Thoracic aorta (tissue), 2 donors: Measurements from ENCODE around the gene REPIN1. TPM values are rescaled to one million over a fixed set of nuclear protein-coding genes. Genes with fewer than 3 reads are reported as not detected.
"Not testable (repeated sequence)": the region's sequence is repeated elsewhere in the genome, so short reads cannot be mapped to it uniquely, and the experiment has no call there.

Experiments used
- ATAC-seq: fragments of 150-250 bp; one replicate; pipeline ENCODE4 v1.8.0; 2017; ENCODE audit warnings: low read depth; ENCODE audit not compliant: insufficient number of reproducible peaks, low FRiP score
- DNase-seq: peaks from one replicate; pipeline ENCODE4 v3.0.0-alpha.2; 2020; ENCODE audit warnings: low spot score
- H3K27ac ChIP-seq, 2 donors: fragments of 200-600 bp; sonication (generic); 1 replicate in 1 of 2; 2 replicates in 1 of 2; pipeline ENCODE4 v1.5.1; 2016; ENCODE audit warnings: mild to moderate bottlenecking in 2 of 2, moderate library complexity in 2 of 2
- H3K27me3 ChIP-seq: fragments of 200-600 bp; sonication (generic); replicated peaks from 2 replicates; pipeline ENCODE4 v1.6.0; 2016; ENCODE audit warnings: mild to moderate bottlenecking; ENCODE audit not compliant: insufficient read depth
- H3K36me3 ChIP-seq: fragments of 200-600 bp; sonication (generic); one replicate; pipeline ENCODE4 v1.5.1; 2016
- H3K4me1 ChIP-seq, 2 donors: fragments of 200-600 bp; sonication (generic); 1 replicate in 1 of 2; 2 replicates in 1 of 2; pipeline versions ENCODE4 v1.5.1 to v1.6.0; 2016; ENCODE audit warnings: low read depth in 2 of 2, mild to moderate bottlenecking in 1 of 2; ENCODE audit not compliant: control insufficient read depth in 1 of 2
- H3K4me3 ChIP-seq: fragments of 200-600 bp; sonication (generic); 2 replicates; pipeline ENCODE4 v1.5.1; 2016; ENCODE audit warnings: mild to moderate bottlenecking
- H3K9me3 ChIP-seq: fragments of 200-600 bp; sonication (generic); 2 replicates; pipeline ENCODE4 v1.5.1; 2016
- CTCF ChIP-seq: fragments of 200-600 bp; sonication (generic); IDR thresholded peaks from one replicate; pipeline ENCODE4 v1.5.1; 2019; ENCODE audit warnings: antibody characterized with exemption
- total RNA-seq, 2 donors: library from RNA; depleted of rRNA; stranded (reverse); fragments of >200 nt; gene quantifications; one replicate each; pipeline versions ENCODE4 v1.1.0 to v1.2.3, GENCODE V29; 2016

Gene REPIN1
- total RNA-seq, 2 donors from 2014 or later = 80.0 to 82.3 TPM

- Histone ChIP-seq H3K4me3 (no peak overlapping the region), H3K27ac (no peak overlapping the region), H3K36me3 (no peaks in the 10 kb centered on the region), H3K9me3 (no peaks in the 10 kb centered on the region), H3K4me1 (peaks cover 0 to 11% of the 10 kb centered on the region in 2 donors), H3K27me3 (no peaks in the 10 kb centered on the region)
- TF ChIP-seq CTCF = no peak
- DNase-seq (no peak), ATAC-seq (no peak)
These were observed 15.2 kb downstream of the REPIN1 start for GRCh38 chr7:150383710-150384397.

GRCh38 chr7:150384406-150385301 lies 16.0 kb downstream of the REPIN1 start:
- H3K27ac ChIP-seq = no peak overlapping the region
- no peaks in the 10 kb centered on the region for H3K9me3 ChIP-seq
- ATAC-seq (no peak), DNase-seq (no peak)
- no peak for TF ChIP-seq CTCF
- H3K4me3 ChIP-seq = no peak overlapping the region
- no peaks in the 10 kb centered on the region for H3K36me3 ChIP-seq
- H3K4me1 ChIP-seq = peaks cover 0 to 15% of the 10 kb centered on the region in 2 donors
- H3K27me3 ChIP-seq = no peaks in the 10 kb centered on the region

GRCh38 chr7:150385302-150385723 lies 16.7 kb downstream of the REPIN1 start:
- H3K4me1 ChIP-seq = peaks cover 0 to 10% of the 10 kb centered on the region in 2 donors
- no peaks in the 10 kb centered on the region for H3K27me3 ChIP-seq
- H3K9me3 ChIP-seq = no peaks in the 10 kb centered on the region
- H3K36me3 ChIP-seq = no peaks in the 10 kb centered on the region
- ATAC-seq (no peak), DNase-seq (no peak)
- no peak overlapping the region for H3K27ac ChIP-seq
- no peak overlapping the region for H3K4me3 ChIP-seq
- no peak for TF ChIP-seq CTCF

GRCh38 chr7:150385884-150386283 lies 17.3 kb downstream of the REPIN1 start:
- not testable (repeated sequence) for ATAC-seq, H3K27me3 ChIP-seq, H3K4me3 ChIP-seq, H3K4me1 ChIP-seq, DNase-seq, H3K27ac ChIP-seq, H3K9me3 ChIP-seq, H3K36me3 ChIP-seq

- no peak overlapping the region for H3K4me3 ChIP-seq
- no peak for DNase-seq
- TF ChIP-seq CTCF = no peak
- H3K36me3 ChIP-seq = no peaks in the 10 kb centered on the region
- H3K27ac ChIP-seq = no peak overlapping the region
- no peaks in the 10 kb centered on the region for H3K27me3 ChIP-seq
- no peak for ATAC-seq
- no peaks in the 10 kb centered on the region for H3K9me3 ChIP-seq
- peaks cover 0 to 8% of the 10 kb centered on the region in 2 donors for H3K4me1 ChIP-seq
These were observed 19.7 kb downstream of the REPIN1 start for GRCh38 chr7:150388306-150388705.
